HG02763 (cell line): ENCODE measurements around the gene CC2D1A.
"Not testable (repeated sequence)": the region's sequence is repeated elsewhere in the genome, so short reads cannot be mapped to it uniquely, and the experiment has no call there.

Source experiments
- ATAC-seq: cut with Tn5 transposase; IDR thresholded peaks from one replicate; pipeline ENCODE4 v1.9.1; 2021; ENCODE audit warnings: mild to moderate bottlenecking, moderate library complexity; ENCODE audit not compliant: unreplicated experiment

Gene CC2D1A

DNA sequence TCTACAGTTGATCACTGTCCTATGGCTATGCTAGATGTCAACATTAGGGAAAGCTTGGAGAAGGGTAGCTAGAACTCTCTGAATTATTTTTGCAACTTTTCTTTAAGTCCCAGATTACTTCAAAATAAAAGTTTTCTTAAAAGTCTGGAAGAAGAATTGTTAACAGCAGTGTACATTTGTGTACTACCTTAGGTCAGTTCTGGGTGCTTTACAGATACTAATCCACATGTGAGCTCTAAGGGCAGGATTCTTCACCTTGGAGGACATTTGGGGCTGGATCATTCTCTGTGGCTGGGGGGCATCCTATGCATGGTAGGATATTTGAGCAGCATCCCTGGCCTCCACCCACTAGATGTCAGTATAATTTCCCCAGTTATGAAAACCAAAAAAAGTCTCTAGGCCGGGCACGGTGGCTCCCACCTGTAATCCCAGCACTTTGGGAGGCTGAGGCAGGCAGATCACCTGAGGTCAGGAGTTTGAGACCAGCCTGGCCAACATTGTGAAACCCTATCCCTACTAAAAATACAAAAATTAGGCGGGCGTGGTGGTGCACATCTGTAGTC lies 2.9 kb upstream of the CC2D1A start:
- no peak for ATAC-seq

DNA sequence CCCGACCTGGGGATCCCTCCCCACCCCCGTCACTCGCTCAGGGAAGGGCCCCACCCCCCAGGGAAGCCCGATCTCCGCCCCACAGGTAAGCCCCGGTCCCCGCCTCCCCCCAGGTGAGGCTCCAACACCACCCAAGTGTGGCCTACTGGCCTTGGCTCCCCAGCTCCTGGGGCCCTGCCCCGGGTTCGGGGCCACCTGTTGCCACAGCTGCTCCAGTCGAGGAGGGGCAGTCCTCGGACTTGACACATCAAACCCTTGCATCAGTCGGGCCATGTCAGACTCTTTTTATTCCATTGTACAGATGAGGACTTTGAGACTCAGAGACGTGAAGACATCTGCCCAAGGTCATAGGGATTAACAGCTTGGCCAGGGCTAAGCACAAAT lies 512 bp downstream of the CC2D1A start:
- ATAC-seq = peak; percentile 10

DNA sequence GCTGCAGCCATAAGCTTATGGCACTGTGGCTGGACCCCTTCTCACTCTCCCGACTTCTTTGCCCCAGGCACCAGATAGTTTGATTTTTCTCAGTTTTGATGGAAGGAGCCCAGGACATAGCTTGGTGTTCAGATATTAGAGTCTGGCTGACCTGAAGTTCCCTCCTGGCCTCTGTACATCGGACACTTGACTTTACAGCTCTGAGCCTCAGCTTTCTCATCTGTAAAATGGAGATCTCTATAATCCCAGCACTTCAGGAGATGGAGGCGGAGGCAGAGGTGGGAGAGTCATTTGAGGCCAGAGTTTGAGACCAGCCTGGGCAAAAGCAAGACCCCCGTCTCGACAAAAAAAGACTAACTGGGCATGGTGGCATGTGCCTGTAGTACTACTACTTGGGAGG lies 909 bp downstream of the CC2D1A start:
- ATAC-seq = no peak

DNA sequence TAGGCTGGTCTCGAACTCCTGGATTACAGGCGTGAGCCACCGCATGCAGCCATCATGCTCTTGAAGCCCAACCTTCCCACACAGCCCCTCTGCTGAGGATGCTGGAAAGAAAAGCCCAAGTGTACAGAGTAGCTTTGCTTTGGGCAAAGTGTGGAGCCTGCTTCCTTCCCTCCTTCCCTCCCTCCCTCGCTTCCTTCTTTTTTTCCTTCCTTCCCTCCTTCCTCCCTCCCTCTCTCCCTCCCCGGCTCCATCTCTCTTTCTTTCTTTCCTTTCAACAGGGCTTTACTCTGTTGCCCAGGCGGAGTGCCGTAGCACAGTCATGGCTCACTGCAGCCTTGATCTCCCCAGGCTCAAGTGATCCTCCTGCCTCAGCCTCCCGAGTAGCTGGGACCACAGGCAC lies 2.7 kb downstream of the CC2D1A start:
- ATAC-seq = no peak

DNA sequence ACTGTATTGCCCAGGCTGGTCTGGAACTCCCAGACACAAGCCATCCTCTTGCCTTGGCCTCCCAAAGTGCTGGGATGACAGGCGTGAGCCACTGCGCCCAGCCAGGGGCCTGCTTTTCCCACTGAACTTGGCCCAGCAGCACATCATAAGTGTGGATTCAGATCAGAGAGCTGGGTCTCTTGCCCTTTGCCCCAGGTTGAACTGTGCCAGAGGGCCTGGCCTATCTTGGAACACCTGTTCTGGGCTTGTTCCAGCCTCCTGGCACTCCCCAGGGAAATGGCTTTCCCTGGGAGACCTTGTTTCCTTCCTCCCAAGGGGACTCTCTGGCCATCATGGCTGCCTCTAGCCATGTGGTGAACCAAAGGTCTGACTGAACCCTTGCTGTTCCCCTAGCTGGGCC lies 3.4 kb downstream of the CC2D1A start:
- no peak for ATAC-seq

DNA sequence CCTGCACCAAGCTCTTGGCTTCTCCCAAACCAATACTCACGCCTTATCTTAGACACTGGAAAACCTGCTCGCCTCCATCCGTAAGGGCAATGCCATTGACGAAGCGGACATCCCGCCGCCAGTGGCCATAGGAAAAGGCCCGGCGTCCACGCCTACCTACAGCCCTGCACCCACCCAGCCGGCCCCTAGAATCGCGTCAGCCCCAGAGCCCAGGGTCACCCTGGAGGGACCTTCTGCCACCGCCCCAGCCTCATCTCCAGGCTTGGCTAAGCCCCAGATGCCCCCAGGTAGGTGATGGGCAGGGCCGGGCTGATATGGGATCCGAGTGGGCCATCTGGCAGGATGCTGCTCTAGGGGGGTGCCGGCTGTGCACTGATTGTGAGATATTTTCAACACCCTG lies 7.4 kb downstream of the CC2D1A start:
- no peak for ATAC-seq

DNA sequence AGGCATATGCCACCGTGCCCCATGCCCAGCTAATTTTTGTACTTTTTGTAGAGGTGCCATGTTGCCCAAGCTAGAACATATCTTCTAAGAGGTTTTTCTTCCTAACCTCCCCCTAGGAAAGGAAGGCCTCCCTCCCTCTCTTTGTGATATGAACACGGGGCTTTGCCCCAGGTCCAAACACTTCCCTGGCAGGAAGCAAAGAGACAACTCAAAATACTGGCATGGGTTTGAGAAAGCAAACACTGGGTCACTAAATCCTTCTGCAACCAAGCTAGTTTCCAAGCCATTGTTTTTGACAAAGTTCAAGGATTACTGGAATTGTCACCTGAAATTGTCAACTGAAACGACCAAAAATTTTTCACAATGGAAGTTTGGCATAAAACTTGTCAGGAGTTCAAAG lies 8.8 kb downstream of the CC2D1A start:
- no peak for ATAC-seq

DNA sequence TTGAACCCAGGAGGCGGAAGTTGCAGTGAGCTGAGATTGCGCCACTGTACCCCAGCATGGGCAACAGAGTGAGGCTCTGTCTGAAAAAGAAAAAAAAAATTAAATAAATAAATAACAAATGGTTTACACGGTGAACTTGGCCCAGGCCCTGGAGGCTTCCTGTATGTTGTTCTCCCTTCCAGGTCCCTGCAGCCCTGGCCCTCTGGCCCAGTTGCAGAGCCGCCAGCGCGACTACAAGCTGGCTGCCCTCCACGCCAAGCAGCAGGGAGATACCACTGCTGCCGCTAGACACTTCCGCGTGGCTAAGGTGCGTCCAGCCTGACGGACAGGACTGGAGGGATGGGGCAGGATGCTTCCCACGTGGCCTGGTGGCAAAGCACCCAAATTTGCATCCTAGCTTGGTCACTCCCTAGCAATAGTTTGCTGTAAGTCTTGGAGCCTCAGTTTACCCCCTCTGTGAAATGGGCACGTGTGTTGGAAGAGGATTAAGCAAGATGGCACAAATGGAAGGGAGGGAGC lies 11.9 kb downstream of the CC2D1A start:
- no peak for ATAC-seq

DNA sequence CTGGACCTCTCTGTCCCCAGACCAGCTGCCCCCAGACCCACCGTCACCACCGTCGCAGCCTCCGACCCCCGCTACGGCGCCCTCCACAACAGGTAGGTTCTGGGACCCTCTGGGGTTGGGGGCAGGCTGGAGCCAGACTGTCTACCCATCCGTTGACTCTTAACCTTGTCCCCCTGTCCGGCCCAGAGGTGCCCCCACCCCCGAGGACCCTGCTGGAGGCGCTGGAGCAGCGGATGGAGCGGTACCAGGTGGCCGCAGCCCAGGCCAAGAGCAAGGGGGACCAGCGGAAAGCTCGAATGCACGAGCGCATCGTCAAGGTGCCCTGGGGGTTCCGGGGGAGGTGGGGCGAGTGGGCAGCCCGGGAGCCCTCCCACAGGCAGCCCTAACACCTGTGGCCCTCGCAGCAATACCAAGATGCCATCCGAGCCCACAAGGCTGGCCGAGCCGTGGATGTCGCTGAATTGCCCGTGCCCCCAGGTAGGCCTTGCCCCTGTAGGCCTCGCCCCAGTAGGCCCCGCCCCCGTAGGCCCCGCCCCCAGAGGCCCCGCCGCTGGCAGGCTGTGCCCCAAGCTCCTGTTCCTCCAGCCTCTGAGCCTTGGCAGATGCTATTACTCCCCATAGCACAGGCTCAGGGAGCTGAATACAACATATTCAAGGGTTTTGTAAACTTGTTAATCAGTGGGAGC lies 12.9 kb downstream of the CC2D1A start:
- ATAC-seq = no peak

DNA sequence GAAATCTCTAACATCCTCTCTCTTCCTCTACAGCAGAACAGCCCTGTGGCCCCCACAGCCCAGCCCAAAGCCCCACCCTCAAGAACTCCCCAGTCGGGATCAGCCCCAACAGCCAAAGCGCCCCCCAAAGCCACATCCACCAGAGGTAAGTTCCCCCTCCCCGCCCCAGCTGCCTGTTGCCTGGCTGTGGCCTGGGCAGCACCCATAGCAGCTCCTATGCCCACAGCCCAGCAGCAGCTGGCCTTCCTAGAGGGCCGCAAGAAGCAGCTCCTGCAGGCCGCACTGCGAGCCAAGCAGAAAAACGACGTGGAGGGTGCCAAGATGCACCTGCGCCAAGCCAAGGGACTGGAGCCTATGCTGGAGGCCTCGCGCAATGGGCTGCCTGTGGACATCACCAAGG lies 14.5 kb downstream of the CC2D1A start:
- no peak for ATAC-seq

DNA sequence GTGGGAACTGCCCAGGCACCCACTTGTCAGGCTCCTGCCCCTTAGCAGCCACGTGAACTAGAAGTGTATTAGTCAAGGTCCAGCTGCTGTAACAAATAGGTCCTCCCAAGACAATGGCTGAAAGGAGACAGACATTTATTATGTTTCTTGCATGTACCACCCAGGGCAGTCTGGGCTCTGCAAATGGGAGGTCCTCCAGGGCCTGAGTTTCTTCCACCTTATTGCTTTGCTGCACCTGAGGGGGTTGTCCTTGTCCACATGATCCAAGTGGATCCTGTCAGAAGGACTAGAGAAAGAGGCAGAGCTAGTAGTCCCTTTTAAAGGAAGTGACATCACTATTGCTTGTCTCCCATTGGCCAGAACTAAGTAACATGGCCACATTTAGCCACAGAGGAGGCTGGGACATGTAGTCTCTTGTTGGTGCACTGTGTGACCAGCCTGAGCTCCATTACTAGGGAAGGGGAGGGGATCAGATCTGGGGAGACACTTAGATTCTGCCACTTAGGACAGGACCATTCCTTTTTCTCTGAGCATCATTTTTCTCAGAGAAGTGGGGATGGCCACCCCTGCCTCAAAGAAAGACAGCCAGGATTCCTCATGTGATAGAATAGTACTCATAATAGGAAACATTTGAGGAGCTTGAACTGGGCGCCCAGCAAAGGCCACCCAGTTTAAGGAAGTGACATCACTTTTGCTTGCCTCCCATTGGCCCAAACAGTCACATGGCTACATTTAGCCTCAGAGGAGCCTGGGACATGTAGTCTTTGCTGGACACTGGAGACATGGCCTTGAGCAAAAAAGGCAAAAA lies 15.1 kb downstream of the CC2D1A start:
- ATAC-seq = no peak

DNA sequence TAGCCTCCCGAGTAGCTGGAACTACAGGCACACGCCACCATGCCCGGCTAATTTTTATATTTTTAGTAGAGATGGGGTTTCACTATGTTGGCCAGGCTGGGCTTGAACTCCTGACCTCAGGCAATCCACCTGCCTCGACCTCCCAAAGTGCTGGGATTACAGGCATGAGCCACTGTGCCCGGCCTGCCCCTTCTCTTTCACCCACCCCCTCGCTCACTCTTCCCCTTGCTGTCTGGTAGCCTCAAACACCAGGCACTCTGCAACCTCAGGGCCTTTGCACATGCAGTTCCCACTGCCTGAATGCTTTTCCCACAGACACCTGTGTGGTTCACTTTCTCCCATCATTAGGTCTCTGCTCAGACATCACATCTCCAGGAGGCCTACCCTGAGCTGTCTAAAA lies 16.1 kb downstream of the CC2D1A start:
- not testable (repeated sequence) for ATAC-seq

DNA sequence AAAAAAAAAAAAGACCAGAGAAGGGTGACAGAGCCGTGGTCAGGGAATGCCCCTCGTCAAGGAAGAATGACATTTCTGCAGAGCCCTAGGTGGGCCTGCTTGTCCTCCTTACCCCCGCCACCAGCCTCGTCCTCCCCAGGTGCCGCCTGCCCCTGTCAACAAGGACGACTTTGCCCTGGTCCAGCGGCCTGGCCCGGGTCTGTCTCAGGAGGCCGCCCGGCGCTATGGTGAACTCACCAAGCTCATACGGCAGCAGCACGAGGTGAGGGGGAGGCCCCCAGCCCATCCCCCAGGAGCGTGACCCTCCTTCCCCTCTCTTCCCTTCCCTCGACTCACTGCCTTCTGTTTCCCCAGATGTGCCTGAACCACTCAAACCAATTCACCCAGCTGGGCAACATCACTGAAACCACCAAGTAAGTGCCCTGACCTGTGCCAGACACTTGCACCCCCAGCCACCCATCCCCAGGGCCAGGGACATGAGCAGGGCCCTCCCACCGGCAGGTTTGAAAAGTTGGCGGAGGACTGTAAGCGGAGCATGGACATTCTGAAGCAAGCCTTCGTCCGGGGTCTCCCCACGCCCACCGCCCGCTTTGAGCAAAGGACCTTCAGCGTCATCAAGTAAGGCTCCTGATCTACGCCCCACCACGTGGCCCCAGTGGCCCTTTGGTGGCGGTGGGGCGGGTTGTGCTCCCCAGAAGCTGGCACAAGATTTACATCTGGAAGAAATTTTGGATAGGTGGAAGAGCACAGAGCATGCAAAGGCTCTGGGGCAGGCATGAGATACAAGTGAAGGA lies 17.4 kb downstream of the CC2D1A start:
- ATAC-seq = no peak

DNA sequence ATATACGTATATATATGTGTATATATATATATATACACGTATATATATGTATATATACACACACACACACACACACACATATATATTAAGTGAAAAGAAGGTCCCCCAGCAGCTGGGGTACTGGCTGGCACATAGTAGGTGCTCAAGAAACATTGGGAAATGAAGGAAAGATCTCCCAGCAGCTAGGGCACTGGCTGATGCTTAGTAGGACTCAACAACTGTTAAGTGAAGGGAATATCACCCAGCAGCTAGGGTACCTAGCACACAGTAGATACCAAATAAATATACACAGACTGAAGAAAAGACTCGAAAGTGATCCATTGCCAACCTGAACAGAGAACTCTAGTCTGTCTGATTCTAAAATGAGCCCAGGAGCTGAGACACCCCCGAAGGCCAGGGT lies 20.0 kb downstream of the CC2D1A start:
- no peak for ATAC-seq

DNA sequence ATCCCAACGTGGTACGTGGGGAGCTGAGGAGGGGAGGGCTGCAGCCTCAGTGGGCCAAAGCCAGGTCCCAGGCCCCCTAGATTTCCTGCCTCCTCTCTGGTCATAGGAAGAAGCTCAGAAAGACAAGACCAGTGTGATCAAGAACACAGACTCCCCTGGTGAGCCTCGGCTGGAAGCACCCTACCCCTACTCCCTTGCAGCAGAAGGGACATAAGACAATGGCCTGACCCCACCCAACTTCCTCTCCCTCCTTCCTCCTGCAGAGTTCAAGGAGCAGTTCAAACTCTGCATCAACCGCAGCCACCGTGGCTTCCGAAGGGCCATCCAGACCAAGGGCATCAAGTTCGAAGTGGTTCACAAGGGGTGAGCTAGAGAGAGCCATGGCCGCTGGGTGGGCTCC lies 20.7 kb downstream of the CC2D1A start:
- no peak for ATAC-seq

DNA sequence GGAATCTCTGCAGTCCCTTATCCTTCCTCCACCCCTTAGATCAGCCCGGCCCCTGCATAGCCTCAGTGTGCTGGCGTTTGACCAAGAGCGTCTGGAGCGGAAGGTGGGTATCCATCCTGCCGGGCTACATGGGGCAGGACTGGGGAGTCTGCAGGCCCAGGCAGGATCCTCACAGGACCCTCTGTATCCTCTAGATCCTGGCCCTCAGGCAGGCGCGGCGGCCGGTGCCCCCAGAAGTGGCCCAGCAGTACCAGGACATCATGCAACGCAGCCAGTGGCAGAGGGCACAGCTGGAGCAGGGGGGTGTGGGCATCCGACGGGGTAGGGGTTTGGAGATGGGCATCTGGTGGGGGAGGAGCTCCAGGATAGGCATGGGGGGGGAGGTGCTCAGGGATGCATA lies 23.3 kb downstream of the CC2D1A start:
- ATAC-seq = no peak

DNA sequence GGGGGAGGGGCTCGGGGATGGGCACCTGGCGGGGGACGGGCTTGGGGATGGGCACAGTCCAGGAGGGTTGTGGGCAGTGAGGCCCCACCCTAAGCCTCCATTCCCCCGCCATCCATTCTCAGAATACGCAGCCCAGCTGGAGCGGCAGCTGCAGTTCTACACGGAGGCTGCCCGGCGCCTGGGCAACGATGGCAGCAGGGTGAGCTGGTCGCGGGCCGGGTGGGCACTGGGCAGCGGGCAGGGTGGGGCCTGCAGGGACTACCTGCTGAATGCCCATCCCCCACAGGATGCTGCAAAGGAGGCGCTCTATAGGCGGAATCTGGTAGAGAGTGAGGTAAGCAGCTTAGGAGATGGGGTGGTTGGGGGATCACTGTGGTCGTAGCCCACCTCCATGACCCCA lies 24.0 kb downstream of the CC2D1A start:
- ATAC-seq = no peak

DNA sequence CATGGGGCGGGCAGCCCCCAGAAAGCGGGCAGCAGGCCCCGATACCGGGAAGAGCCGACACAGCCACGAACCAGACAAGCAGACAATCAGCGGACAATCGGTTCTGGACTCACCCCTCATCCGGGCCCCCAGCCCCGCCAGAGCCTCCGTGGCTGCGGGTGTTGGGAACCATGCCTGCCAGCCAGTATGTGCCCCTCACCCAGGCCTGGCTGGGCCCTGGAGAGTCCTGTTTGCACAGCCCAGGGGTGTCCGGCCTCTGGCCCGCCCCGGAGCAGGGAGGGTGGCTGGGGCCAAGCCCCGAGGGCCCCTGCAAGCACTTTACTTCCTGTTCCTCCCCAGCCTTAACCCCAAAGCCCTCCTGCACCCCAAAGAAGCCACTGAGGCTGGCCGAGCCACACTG lies 24.4 kb downstream of the CC2D1A start:
- ATAC-seq = no peak

DNA sequence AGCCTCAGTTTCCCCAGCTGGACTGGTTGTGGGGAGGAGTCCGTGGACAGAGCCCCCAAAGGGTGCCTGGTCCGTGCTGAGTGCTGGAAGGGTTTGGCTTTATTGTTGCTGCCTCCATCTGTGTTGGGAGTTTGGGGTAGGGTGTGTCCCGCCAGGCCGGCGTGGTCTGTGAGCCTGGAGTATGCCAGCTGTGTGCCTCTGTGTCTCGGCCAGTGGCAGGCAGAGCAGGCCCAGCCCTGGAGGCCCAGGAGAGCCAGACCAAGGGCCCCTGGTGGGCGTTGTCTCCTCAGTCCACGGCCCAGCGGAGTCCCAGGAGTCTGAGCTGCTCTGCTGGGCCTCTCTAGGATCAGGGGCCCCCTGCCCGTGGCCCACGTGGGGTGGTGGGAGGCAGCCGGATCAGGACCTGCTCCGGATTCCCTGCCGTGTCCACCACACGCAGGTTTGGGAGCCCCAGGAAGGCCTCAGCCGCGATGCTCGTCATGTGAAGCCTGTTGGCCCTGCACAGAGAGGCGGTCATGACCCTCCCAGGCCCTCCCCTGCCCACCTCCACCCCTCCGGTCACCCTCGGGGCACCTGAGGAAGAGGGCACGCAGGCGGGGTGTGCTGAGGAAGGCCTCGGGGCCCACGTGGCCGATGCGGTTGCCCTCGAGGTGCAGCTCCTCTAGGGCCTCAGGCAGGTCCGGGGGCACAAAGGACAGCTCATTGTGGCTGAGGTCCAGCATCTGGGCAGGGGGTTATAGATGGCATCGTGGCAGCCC lies 25.6 kb downstream of the CC2D1A start:
- ATAC-seq = no peak

DNA sequence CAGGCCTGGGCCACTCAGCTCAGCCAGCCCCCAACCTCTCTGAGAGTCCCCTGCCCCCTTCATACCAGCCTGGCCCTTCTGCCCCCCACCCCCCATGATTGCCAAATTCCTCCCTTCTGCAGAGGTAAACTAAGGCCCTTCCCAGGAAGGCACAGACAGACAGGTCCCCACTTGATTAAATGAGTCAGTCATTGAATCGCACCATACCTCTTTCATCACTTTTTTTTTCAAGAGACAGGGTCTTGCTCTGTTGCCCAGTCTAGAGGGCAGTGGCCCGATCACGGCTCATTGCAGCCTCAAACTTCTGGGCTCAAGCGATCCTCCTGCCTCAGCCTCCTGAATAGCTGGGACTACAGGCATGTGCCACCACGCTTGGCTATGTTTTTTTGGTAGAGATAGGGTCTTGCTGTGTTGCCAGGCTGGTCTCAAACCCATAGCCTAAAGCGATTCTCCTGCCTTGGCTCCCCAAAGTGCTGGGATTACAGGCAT lies 26.2 kb downstream of the CC2D1A start:
- no peak for ATAC-seq
